HL-60/S4 (cell line): ENCODE measurements around the gene CAMK2B.

Experiments
- in situ Hi-C: fragments of 300-500 bp; cut with MboI; formaldehyde crosslinking; loops from 2 replicates; pipeline ENCODE4 v1.14.3; 2022; ENCODE audit warnings: low sequenced_read_pairs

The CAMK2B gene

GRCh38 chr7:44287488-44288380 is 37.7 kb downstream of the CAMK2B start:
- in situ Hi-C loops: no loop called here

GRCh38 chr7:44286618-44287487 is 38.5 kb downstream of the CAMK2B start:
- in situ Hi-C loops: no loop called here

GRCh38 chr7:44286182-44286617 is 39.2 kb downstream of the CAMK2B start:
- in situ Hi-C loops: no loop called here

- in situ Hi-C loops: no loop called here
These were observed 39.8 kb downstream of the CAMK2B start for GRCh38 chr7:44285561-44285960.

GRCh38 chr7:44284881-44285541 is 40.4 kb downstream of the CAMK2B start:
- in situ Hi-C loops: no loop called here

GRCh38 chr7:44284216-44284615 is 41.2 kb downstream of the CAMK2B start:
- in situ Hi-C loops: no loop called here

- in situ Hi-C loops: no loop called here
These were observed 41.8 kb downstream of the CAMK2B start for GRCh38 chr7:44283381-44284211.

- in situ Hi-C loops: no loop called here
These were observed 42.7 kb downstream of the CAMK2B start for GRCh38 chr7:44282601-44283171.

- in situ Hi-C loops: no loop called here
These were observed 43.4 kb downstream of the CAMK2B start for GRCh38 chr7:44281811-44282600.

- in situ Hi-C loops: no loop called here
These were observed 44.2 kb downstream of the CAMK2B start for GRCh38 chr7:44280993-44281721.

GRCh38 chr7:44280636-44280992 is 44.8 kb downstream of the CAMK2B start:
- in situ Hi-C loops: no loop called here

- in situ Hi-C loops: no loop called here
These were observed 45.5 kb downstream of the CAMK2B start for GRCh38 chr7:44279731-44280505.

- in situ Hi-C loops: no loop called here
These were observed 46.1 kb downstream of the CAMK2B start for GRCh38 chr7:44279286-44279685.

- in situ Hi-C loops: no loop called here
These were observed 46.8 kb downstream of the CAMK2B start for GRCh38 chr7:44278451-44279161.

GRCh38 chr7:44277851-44278250 is 47.5 kb downstream of the CAMK2B start:
- in situ Hi-C loops: no loop called here

- in situ Hi-C loops: no loop called here
These were observed 48.0 kb downstream of the CAMK2B start for GRCh38 chr7:44277391-44277790.

GRCh38 chr7:44276571-44277221 is 48.7 kb downstream of the CAMK2B start:
- in situ Hi-C loops: no loop called here
